Left cardiac atrium (tissue), 4 donors: ENCODE data around the gene VSIR. TPM values are rescaled to one million over a fixed set of nuclear protein-coding genes. Genes with fewer than 3 reads are reported as not detected.
A peak's percentile ranks its signal among the peaks of the same experiment; 100 is the strongest.

Source experiments
- ATAC-seq, 2 donors: fragments of 200-7000 bp; cut with Tn5 transposase; one replicate each; pipeline ENCODE4 v1.9.1; 2020; ENCODE audit warnings: mild to moderate bottlenecking in 2 of 2, moderate library complexity in 2 of 2
- DNase-seq: peaks from one replicate; pipeline ENCODE4 v3.0.0-alpha.2; 2020
- intact Hi-C, 2 donors: fragments of 100-400 bp; cut with DNase I; formaldehyde crosslinking; loops; one replicate each; pipeline versions ENCODE4 v1.14.1 to v1.15.1; 2022 to 2023
- total RNA-seq, 2 donors: library from RNA; stranded (reverse); fragmentation: NEBNext Ultra II Directional; extraction: Animal tissue kit (Norgen Biotek cat#: 25700); gene quantifications; one replicate each; pipeline ENCODE4 v1.2.1, GENCODE V29; 2021
- donor health status: DM: no; HTN: yes; CAD: no.
- donor health status: DM: no; HTN: yes; CAD: no; lungs with severe emphysema.
- donor health status: DM: yes; HTN: yes; CAD: no.
- donor health status: Dilated cardiomyopathy.

Gene VSIR
- total RNA-seq, 2 donors from 2014 or later = 40.6 to 65.3 TPM

GRCh38 chr10:71711052-71711623 lies 62.2 kb downstream of the VSIR start:
- ATAC-seq = peak in 1 of 2 donors; percentile 9
- intact Hi-C loops = no loop called here
- DNase-seq = no peak

- DNase-seq (no peak), ATAC-seq (no peak)
- intact Hi-C loops = no loop called here
Observed at GRCh38 chr10:71710519-71710918, 62.8 kb downstream of the VSIR start.

GRCh38 chr10:71708897-71709882 lies 64.1 kb downstream of the VSIR start:
- ATAC-seq = peak in 1 of 2 donors; percentile 13
- no peak for DNase-seq
- intact Hi-C loops = loop anchor here (5.0 kb wide), 2 partner anchors 327 to 392 kb away; partner anchors contain the start of gene SLC29A3 (in 1 of the 2)

- intact Hi-C loops = loop anchor here (5.0 kb wide), 2 partner anchors 326 to 391 kb away; partner anchors contain the start of gene SLC29A3 (in 1 of the 2)
- peak; percentile 74 for DNase-seq
- peak; percentile 33 to 40 for ATAC-seq
Observed at GRCh38 chr10:71708301-71708703, 65.0 kb downstream of the VSIR start.

- intact Hi-C loops = loop anchor here (5.0 kb wide), 2 partner anchors 325 to 390 kb away; partner anchors contain the start of gene SLC29A3 (in 1 of the 2)
- ATAC-seq = no peak
Observed at GRCh38 chr10:71707240-71707789, 66.0 kb downstream of the VSIR start.

GRCh38 chr10:71706216-71707121 lies 66.9 kb downstream of the VSIR start:
- intact Hi-C loops = loop anchor here (5.0 kb wide), 2 partner anchors 324 to 389 kb away; partner anchors contain the start of gene SLC29A3 (in 1 of the 2)
- no peak for DNase-seq
- no peak for ATAC-seq

More at GRCh38 chr10:71707240-71707789, 66.0 kb downstream of the VSIR start:
- DNase-seq = no peak

GRCh38 chr10:71705582-71705981 lies 67.7 kb downstream of the VSIR start:
- intact Hi-C loops = loop anchor here (5.0 kb wide), 2 partner anchors 323 to 388 kb away; partner anchors contain the start of gene SLC29A3 (in 1 of the 2)
- no peak for DNase-seq
- ATAC-seq = no peak

GRCh38 chr10:71704816-71705215 lies 68.5 kb downstream of the VSIR start:
- intact Hi-C loops = loop anchor here (5.0 kb wide), 2 partner anchors 323 to 388 kb away; partner anchors contain the start of gene SLC29A3 (in 1 of the 2)
- ATAC-seq (no peak), DNase-seq (no peak)

- intact Hi-C loops = no loop called here
- ATAC-seq = no peak
Observed at GRCh38 chr10:71703577-71703976, 69.7 kb downstream of the VSIR start.

GRCh38 chr10:71701496-71702132 lies 71.7 kb downstream of the VSIR start:
- ATAC-seq (no peak), DNase-seq (no peak)
- intact Hi-C loops = no loop called here

More at GRCh38 chr10:71703577-71703976, 69.7 kb downstream of the VSIR start:
- DNase-seq = no peak

- intact Hi-C loops = no loop called here
- ATAC-seq (peak; percentile 65 to 77), DNase-seq (no peak)
Observed at GRCh38 chr10:71700731-71701368, 72.5 kb downstream of the VSIR start.

GRCh38 chr10:71698737-71699136 lies 74.6 kb downstream of the VSIR start:
- ATAC-seq (no peak), DNase-seq (no peak)
- intact Hi-C loops = loop anchor here (5.0 to 10.0 kb wide), 3 partner anchors 91 to 384 kb away; partner anchors contain the start of gene SLC29A3 (in 1 of the 2)

GRCh38 chr10:71697938-71698709 lies 75.2 kb downstream of the VSIR start:
- intact Hi-C loops = loop anchor here (2.0 to 10.0 kb wide), 4 partner anchors 75 to 383 kb away; partner anchors contain the start of genes SLC29A3 (in 1 of the 2) and VSIR (in 1 of the 2)
- DNase-seq (no peak), ATAC-seq (no peak)
